H1 (cell line): ENCODE data around the gene CEL. TPM values are rescaled to one million over a fixed set of nuclear protein-coding genes. Genes with fewer than 3 reads are reported as not detected.
"Not testable (repeated sequence)": the region's sequence is repeated elsewhere in the genome, so short reads cannot be mapped to it uniquely, and the experiment has no call there.

ENCODE experiments used
- CTCF ChIA-PET: fragments of 300-600 bp; sonication (Branson Sonifier 250); formaldehyde crosslinking; loops from one replicate; lab custom pipeline; 2021; ENCODE audit not compliant: partially characterized antibody; lab: Charles Lee
- POLR2A ChIA-PET: fragments of 300-600 bp; sonication (Branson Sonifier 250); formaldehyde crosslinking; loops from one replicate; lab custom pipeline; 2021; ENCODE audit warnings: inconsistent platforms; ENCODE audit not compliant: partially characterized antibody; lab: Charles Lee
- DNase-seq, 2 experiments: peaks; one replicate each; pipeline versions ENCODE4 v3.0.0 to v3.0.0-alpha.2; 2010 to 2022; ENCODE audit warnings: low spot score in 2 of 2, low read depth in 1 of 2, mixed read lengths in 1 of 2
- FAIRE-seq: peaks from 2 replicates; lab custom pipeline; 2011; peaks lifted over from hg19 to GRCh38; lab: Jason Lieb, UNC
- H2AFZ ChIP-seq: 2 replicates; pipeline ENCODE4 v1.8.1; 2012; ENCODE audit warnings: low read length, inconsistent platforms
- H2AK5ac ChIP-seq: 2 replicates; pipeline ENCODE4 v1.6.1; 2013; ENCODE audit warnings: low read depth, low read length
- H2BK120ac ChIP-seq: replicated peaks from 2 replicates; pipeline ENCODE3; 2013; ENCODE audit warnings: low read depth, low read length, inconsistent platforms
- H2BK12ac ChIP-seq: 2 replicates; pipeline ENCODE4 v1.6.1; 2013; ENCODE audit warnings: low read depth, low read length
- H2BK15ac ChIP-seq: 2 replicates; pipeline ENCODE4 v1.6.1; 2013; ENCODE audit warnings: low read length
- H2BK20ac ChIP-seq: 2 replicates; pipeline ENCODE4 v1.6.1; 2013; ENCODE audit warnings: low read length
- H2BK5ac ChIP-seq: 2 replicates; pipeline ENCODE4 v1.6.1; 2013; ENCODE audit warnings: low read depth, low read length
- H3K14ac ChIP-seq: 2 replicates; pipeline ENCODE4 v1.6.1; 2013; ENCODE audit warnings: inconsistent platforms; ENCODE audit not compliant: insufficient read length
- H3K18ac ChIP-seq: 2 replicates; pipeline ENCODE4 v1.6.1; 2013; ENCODE audit warnings: low read length; ENCODE audit errors: extremely low read depth
- H3K23ac ChIP-seq: 2 replicates; pipeline ENCODE4 v1.6.1; 2013; ENCODE audit warnings: inconsistent platforms; ENCODE audit not compliant: insufficient read length
- H3K23me2 ChIP-seq: 2 replicates; pipeline ENCODE4 v1.6.1; 2013; ENCODE audit warnings: low read depth, low read length
- H3K27ac ChIP-seq: 2 replicates; pipeline ENCODE4 v1.6.1; 2011; ENCODE audit warnings: low read depth, low read length, inconsistent platforms
- H3K27me3 ChIP-seq, 4 experiments: replicated peaks in 1 of 4; 1 replicate in 1 of 4; 2 replicates in 3 of 4; pipeline versions ENCODE4 v1.6.1 to v1.8.1; 2011 to 2013; ENCODE audit warnings: low read length in 3 of 4, mild to moderate bottlenecking in 3 of 4, inconsistent platforms in 2 of 4, mixed read lengths in 2 of 4, moderate library complexity in 1 of 4; ENCODE audit not compliant: control insufficient read depth in 3 of 4, insufficient read depth in 3 of 4; ENCODE audit errors: extremely low read depth in 1 of 4
- H3K36me3 ChIP-seq, 4 experiments: 2 replicates each; pipeline versions ENCODE4 v1.6.1 to v1.8.1; 2011 to 2013; ENCODE audit warnings: mild to moderate bottlenecking in 4 of 4, low read length in 3 of 4, moderate library complexity in 2 of 4, control low read depth in 1 of 4, inconsistent platforms in 1 of 4; ENCODE audit not compliant: insufficient read depth in 4 of 4, control insufficient read depth in 2 of 4
- H3K4ac ChIP-seq: replicated peaks from 2 replicates; pipeline ENCODE3; 2013; ENCODE audit warnings: low read length, low read depth, mixed read lengths, inconsistent platforms; ENCODE audit not compliant: insufficient read length
- H3K4me1 ChIP-seq, 4 experiments: replicated peaks in 1 of 4; 1 replicate in 1 of 4; 2 replicates in 3 of 4; pipeline versions ENCODE4 v1.6.1 to v1.8.1; 2011 to 2013; ENCODE audit warnings: low read length in 3 of 4, inconsistent platforms in 2 of 4, mixed read lengths in 1 of 4; ENCODE audit not compliant: insufficient read depth in 4 of 4, control insufficient read depth in 3 of 4
- H3K4me2 ChIP-seq, 2 experiments: 2 replicates each; pipeline versions ENCODE4 v1.6.1 to v1.8.1; 2011 to 2013; ENCODE audit warnings: low read depth in 2 of 2, low read length in 2 of 2, control low read depth in 1 of 2, inconsistent platforms in 1 of 2, mild to moderate bottlenecking in 1 of 2; ENCODE audit not compliant: insufficient read depth in 1 of 2
- H3K4me3 ChIP-seq, 4 experiments: fragments of 200-600, 300-600 bp in 1 of 4; sonication (generic), shearing (Covaris generic), sonication (Bioruptor Twin) in 1 of 4; 2 replicates each; pipeline versions ENCODE4 v1.5.1 to v1.8.1; 2011 to 2016; ENCODE audit warnings: low read length in 4 of 4, low read depth in 3 of 4, control low read depth in 2 of 4, inconsistent platforms in 2 of 4, mild to moderate bottlenecking in 2 of 4, mixed read lengths in 1 of 4, moderate library complexity in 1 of 4; ENCODE audit not compliant: insufficient read depth in 2 of 4; ENCODE audit errors: extremely low read depth in 1 of 4
- H3K56ac ChIP-seq: replicated peaks from 2 replicates; pipeline ENCODE3; 2013; ENCODE audit warnings: low read depth, mild to moderate bottlenecking, mixed read lengths, low read length, inconsistent platforms; ENCODE audit not compliant: insufficient read length
- H3K79me1 ChIP-seq: 2 replicates; pipeline ENCODE4 v1.6.1; 2013; ENCODE audit warnings: low read depth, low read length, control low read depth
- H3K79me2 ChIP-seq, 2 experiments: 2 replicates each; pipeline versions ENCODE4 v1.6.1 to v1.8.1; 2012 to 2013; ENCODE audit warnings: low read length in 2 of 2, mild to moderate bottlenecking in 2 of 2, inconsistent platforms in 1 of 2; ENCODE audit not compliant: insufficient read depth in 2 of 2, control insufficient read depth in 1 of 2
- H3K9ac ChIP-seq, 4 experiments: replicated peaks in 1 of 4; 1 replicate in 1 of 4; 2 replicates in 3 of 4; pipeline versions ENCODE4 v1.6.1 to v1.8.1; 2011 to 2013; ENCODE audit warnings: low read depth in 3 of 4, low read length in 3 of 4, control low read depth in 2 of 4, mild to moderate bottlenecking in 2 of 4, moderate library complexity in 2 of 4, inconsistent platforms in 1 of 4; ENCODE audit errors: extremely low read depth in 1 of 4
- H3K9me3 ChIP-seq, 2 experiments: 2 replicates each; pipeline versions ENCODE4 v1.6.1 to v1.8.1; 2012 to 2013; ENCODE audit warnings: mild to moderate bottlenecking in 2 of 2, moderate library complexity in 2 of 2, control low read depth in 1 of 2, inconsistent platforms in 1 of 2, low read depth in 1 of 2, low read length in 1 of 2, mixed read lengths in 1 of 2; ENCODE audit not compliant: insufficient read depth in 2 of 2
- H4K20me1 ChIP-seq, 2 experiments: replicated peaks in 1 of 2; 2 replicates each; pipeline versions ENCODE3 to v1.8.1; 2011 to 2013; ENCODE audit warnings: inconsistent platforms in 2 of 2, low read length in 2 of 2, mild to moderate bottlenecking in 1 of 2; ENCODE audit not compliant: insufficient read depth in 2 of 2, control insufficient read depth in 1 of 2
- H4K5ac ChIP-seq: 2 replicates; pipeline ENCODE4 v1.6.1; 2013; ENCODE audit warnings: low read length, low read depth, mixed read lengths, inconsistent platforms; ENCODE audit not compliant: insufficient read length
- H4K8ac ChIP-seq: 2 replicates; pipeline ENCODE4 v1.8.0; 2013; ENCODE audit warnings: mild to moderate bottlenecking, moderate library complexity, low read length, inconsistent platforms; ENCODE audit not compliant: insufficient read depth; ENCODE audit errors: extremely low read depth
- H4K91ac ChIP-seq: replicated peaks from 2 replicates; pipeline ENCODE3; 2013; ENCODE audit warnings: low read length, mixed read lengths, inconsistent platforms; ENCODE audit not compliant: insufficient read length
- WGBS, 2 experiments: shearing (Covaris generic) in 1 of 2; methylation state at CpG; one replicate each; pipeline versions ENCODE4 v1.1.6 to v1.1.7; 2013 to 2015; ENCODE audit warnings: low lambda C conversion rate in 2 of 2, mixed read lengths in 2 of 2, inconsistent platforms in 1 of 2, low coverage in 1 of 2, missing lambda C conversion rate in 1 of 2; ENCODE audit not compliant: insufficient replicate concordance in 2 of 2, insufficient coverage in 1 of 2, insufficient read length in 1 of 2; ENCODE audit errors: extremely low coverage in 1 of 2, missing lambda C conversion rate in 1 of 2; 5-methylcytosine and 5-hydroxymethylcytosine counted together
- long read RNA-seq, 2 experiments: library from RNA in 1 of 2; library from capped mRNA in 1 of 2; stranded (forward); transcript quantifications; one replicate each; pipeline ENCODE4 v2.0.0, GENCODE V29; 2021; ENCODE audit warnings: inconsistent platforms in 1 of 2
- polyA minus RNA-seq, 3 experiments: library from RNA; depleted of rRNA, polyadenylated mRNA; stranded (reverse); fragments of >200 nt; gene quantifications; 1 replicate in 2 of 3; 2 replicates in 1 of 3; pipeline ENCODE4 v1.2.3, GENCODE V29; 2011
- polyA plus RNA-seq, 7 experiments: library from polyadenylated mRNA; depleted of rRNA in 3 of 7; stranded (reverse) in 5 of 7; unstranded in 2 of 7; fragments of >200 nt in 5 of 7; fragments of 200-250 nt in 2 of 7; gene quantifications; 1 replicate in 5 of 7; 2 replicates in 1 of 7; 4 replicates in 1 of 7; pipeline versions ENCODE4 v1.2.1 to v1.2.3, GENCODE V29; 2011 to 2013; ENCODE audit warnings: missing spikeins in 2 of 7, mixed read lengths in 2 of 7
- total RNA-seq: library from RNA; stranded (reverse); fragmentation: NEBNext Ultra II Directional; extraction: Animal tissue kit (Norgen Biotek cat#: 25700); gene quantifications from 2 replicates; pipeline ENCODE4 v1.2.1, GENCODE V29; 2021

Gene CEL
- 2.5 and 3.4 TPM in 2 replicates for total RNA-seq
- polyA plus RNA-seq (2011; rRNA removed), result 1.8 and 2.7 TPM in 2 replicates
- 1.9 TPM for polyA plus RNA-seq (2011; cell fraction: cytosol; rRNA removed)
- 11.8 TPM for polyA plus RNA-seq (2011; cell fraction: nucleus; rRNA removed)
- polyA plus RNA-seq (2012, experiment 1 of 2), result 3.1 to 4.5 TPM (median 3.7 TPM) in 4 replicates
- polyA plus RNA-seq (2012, experiment 2 of 2), result 1.9 TPM
- 2.2 TPM for polyA plus RNA-seq (2013, experiment 1 of 2)
- 2.1 TPM for polyA plus RNA-seq (2013, experiment 2 of 2)
- 1.0 and 1.2 TPM in 2 replicates for polyA minus RNA-seq (2011; rRNA and poly(A)+ RNA removed)
- polyA minus RNA-seq (2011; cell fraction: cytosol; rRNA and poly(A)+ RNA removed), result not detected
- 1.3 TPM for polyA minus RNA-seq (2011; cell fraction: nucleus; rRNA and poly(A)+ RNA removed)
- long read RNA-seq, experiment 1, partial matches to known transcripts, result 1 of 1 reads
- long read RNA-seq, experiment 1, other reads (novel, unspliced or antisense), result 0 of 1 reads
- long read RNA-seq, experiment 2, result 0 reads

DNA sequence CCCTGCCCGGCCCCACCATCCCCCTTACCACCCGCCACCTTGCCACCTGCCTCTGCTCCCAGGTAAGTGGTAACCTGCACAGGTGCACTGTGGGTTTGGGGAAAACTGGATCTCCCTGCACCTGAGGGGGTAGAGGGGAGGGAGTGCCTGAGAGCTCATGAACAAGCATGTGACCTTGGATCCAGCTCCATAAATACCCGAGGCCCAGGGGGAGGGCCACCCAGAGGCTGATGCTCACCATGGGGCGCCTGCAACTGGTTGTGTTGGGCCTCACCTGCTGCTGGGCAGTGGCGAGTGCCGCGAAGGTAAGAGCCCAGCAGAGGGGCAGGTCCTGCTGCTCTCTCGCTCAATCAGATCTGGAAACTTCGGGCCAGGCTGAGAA, at the start of gene CEL:
TSS of gene CEL (plus strand) at position 218 of the 382 bp plus-strand sequence. CDS start at position 240, 22 bp downstream.
- FAIRE-seq, result not testable (repeated sequence)

More for the DNA sequence above, at the start of gene CEL:
- H2BK20ac ChIP-seq, result peak within 1 kb of the TSS; percentile 72; the same call in 1 of the 2 replicates
- H4K20me1 ChIP-seq, H3K4me3 ChIP-seq, H3K23me2 ChIP-seq, H4K8ac ChIP-seq, H3K23ac ChIP-seq, H2AFZ ChIP-seq, H3K9ac ChIP-seq, POLR2A ChIA-PET, DNase-seq, H2BK120ac ChIP-seq, H3K14ac ChIP-seq, H3K27ac ChIP-seq, H3K4me2 ChIP-seq, H3K27me3 ChIP-seq, H3K79me1 ChIP-seq, H3K79me2 ChIP-seq, H3K9me3 ChIP-seq, H3K4ac ChIP-seq: not testable (repeated sequence)
- H2BK15ac ChIP-seq, result peak within 1 kb of the TSS; percentile 29; the same call in 1 of the 2 replicates
- peak within 1 kb of the TSS; percentile 71; the same call in 1 of the 2 replicates for H2BK12ac ChIP-seq
- H2AK5ac ChIP-seq, result peak within 1 kb of the TSS; percentile 93; the same call in 1 of the 2 replicates
- 84% methylated on average over 3 of the region's 9 CpGs; no CpG with 5 or more reads in 1 of the 2 experiments for WGBS, 2 experiments
- peaks cover 0 to 11% (median 4%) of the 10 kb centered on the region in 4 experiments; a peak in 4 of 8 replicates for H3K36me3 ChIP-seq
- peak within 1 kb of the TSS; percentile 50 for H4K5ac ChIP-seq
- peak within 1 kb of the TSS; percentile 83; the same call in 1 of the 2 replicates for H2BK5ac ChIP-seq
- peak within 1 kb of the TSS; percentile 44 for H3K18ac ChIP-seq
- peak within 1 kb of the TSS; percentile 1 for H3K56ac ChIP-seq
- peak within 1 kb of the TSS; percentile 98 for H4K91ac ChIP-seq
- peaks cover 6 to 23% (median 13%) of the 10 kb centered on the region in 4 experiments for H3K4me1 ChIP-seq
- CTCF ChIA-PET, result interaction anchor here (1.2 kb wide), 1 partner anchor 86 kb away, joined by 4 read pairs; no protein-coding TSS in a partner anchor
